Endothelial cell of umbilical vein (primary cell): ENCODE results near the gene AGBL4.

Source experiments
- POLR2A ChIP-seq: IDR thresholded peaks from 2 replicates; pipeline ENCODE4 v1.6.1; 2012; ENCODE audit warnings: low read depth, mild to moderate bottlenecking, control low read depth, low read length
- POLR2AphosphoS5 ChIP-seq: IDR thresholded peaks from 2 replicates; pipeline ENCODE4 v1.6.1; 2012; ENCODE audit warnings: low read depth, mild to moderate bottlenecking, control low read depth, low read length, moderate library complexity; ENCODE audit not compliant: insufficient read depth
- TF ChIP-seq, protein P1 (sequence below), 2 donors: IDR thresholded peaks; 1 replicate in 1 of 2; 2 replicates in 1 of 2; pipeline ENCODE4 v1.5.1; 2011; ENCODE audit warnings: low read length in 2 of 2, mild to moderate bottlenecking in 2 of 2, moderate library complexity in 2 of 2, control low read depth in 1 of 2, inconsistent platforms in 1 of 2, low read depth in 1 of 2; ENCODE audit not compliant: insufficient read depth in 1 of 2; ENCODE audit errors: extremely low read depth in 1 of 2

DNA sequence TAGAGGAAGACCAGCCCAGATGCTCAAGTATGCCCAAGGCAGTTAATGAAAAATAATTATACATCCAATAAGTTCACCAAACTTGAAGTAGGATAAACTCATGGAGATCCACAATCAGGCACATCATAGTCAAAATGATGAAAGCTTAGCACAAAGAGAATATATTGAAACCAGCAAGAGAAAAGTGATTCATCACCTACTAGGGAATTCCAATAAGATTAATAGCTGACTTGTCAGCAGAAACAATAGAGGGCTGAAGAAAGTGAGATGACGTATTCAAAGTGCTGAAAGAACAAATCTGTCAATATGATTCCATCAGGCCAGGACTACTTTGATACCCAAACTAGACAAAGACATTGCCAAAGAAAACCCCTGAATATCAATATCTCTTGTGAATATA, 995.4 kb downstream of the AGBL4 start:
- TF ChIP-seq POLR2A: no peak
- no peak for TF ChIP-seq POLR2AphosphoS5
- TF ChIP-seq, protein P1, sequence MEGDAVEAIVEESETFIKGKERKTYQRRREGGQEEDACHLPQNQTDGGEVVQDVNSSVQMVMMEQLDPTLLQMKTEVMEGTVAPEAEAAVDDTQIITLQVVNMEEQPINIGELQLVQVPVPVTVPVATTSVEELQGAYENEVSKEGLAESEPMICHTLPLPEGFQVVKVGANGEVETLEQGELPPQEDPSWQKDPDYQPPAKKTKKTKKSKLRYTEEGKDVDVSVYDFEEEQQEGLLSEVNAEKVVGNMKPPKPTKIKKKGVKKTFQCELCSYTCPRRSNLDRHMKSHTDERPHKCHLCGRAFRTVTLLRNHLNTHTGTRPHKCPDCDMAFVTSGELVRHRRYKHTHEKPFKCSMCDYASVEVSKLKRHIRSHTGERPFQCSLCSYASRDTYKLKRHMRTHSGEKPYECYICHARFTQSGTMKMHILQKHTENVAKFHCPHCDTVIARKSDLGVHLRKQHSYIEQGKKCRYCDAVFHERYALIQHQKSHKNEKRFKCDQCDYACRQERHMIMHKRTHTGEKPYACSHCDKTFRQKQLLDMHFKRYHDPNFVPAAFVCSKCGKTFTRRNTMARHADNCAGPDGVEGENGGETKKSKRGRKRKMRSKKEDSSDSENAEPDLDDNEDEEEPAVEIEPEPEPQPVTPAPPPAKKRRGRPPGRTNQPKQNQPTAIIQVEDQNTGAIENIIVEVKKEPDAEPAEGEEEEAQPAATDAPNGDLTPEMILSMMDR (IDR thresholded peaks at IDR 0.05; ENCODE audit: extremely low read depth in 1 of 2, insufficient read depth in 1 of 2, low read depth in 1 of 2, low read length in 2 of 2): no peak
